Activated T-cell treated with anti-CD3 and anti-CD28 coated beads for 4 hours (primary cell): ENCODE measurements around the gene RHEX.
"Not testable (repeated sequence)": the region's sequence is repeated elsewhere in the genome, so short reads cannot be mapped to it uniquely, and the experiment has no call there.

ENCODE experiments used
- DNase-seq: peaks from one replicate; pipeline ENCODE4 v3.0.0-alpha.2; 2020

Gene RHEX

GRCh38 chr1:206030714-206031113, 22.3 kb upstream of the RHEX start:
- DNase-seq = peak; percentile 39

DNA sequence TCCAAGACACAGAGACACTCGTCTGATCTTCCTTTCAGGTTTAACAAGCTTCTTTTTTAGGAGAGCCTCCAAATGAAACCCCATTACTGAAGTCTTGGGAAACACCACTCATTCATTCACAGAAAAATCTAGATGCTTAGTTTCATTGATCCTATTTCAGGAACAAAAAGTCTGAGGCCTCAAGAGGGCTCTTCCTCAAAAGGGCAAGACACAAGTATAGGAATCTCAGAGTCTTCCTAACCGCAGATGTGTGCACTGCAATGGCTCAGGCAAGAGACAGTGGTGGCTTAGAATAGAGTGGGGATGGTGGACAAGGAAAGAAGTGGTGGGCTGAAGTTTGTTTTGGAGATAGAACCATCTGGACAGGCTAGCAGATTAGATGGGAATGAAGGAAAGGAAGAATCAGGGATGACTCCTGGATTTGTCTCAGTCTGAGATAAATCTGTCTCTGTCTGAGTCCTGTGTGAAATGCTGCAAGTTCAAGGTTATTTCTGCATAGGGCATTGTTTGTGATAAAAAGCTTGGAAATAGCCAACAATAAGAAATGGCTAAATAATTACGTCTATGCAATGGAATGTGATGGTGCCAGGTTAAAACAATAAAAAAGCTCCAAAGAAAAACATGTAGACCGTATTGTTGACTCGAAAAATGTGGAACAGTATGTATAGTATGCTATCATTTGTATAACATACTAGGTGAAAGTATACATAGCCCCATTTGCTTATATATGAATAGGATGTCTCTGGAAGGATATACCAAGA, 20.4 kb upstream of the RHEX start:
- DNase-seq = no peak

- no peak for DNase-seq
These were observed 17.9 kb upstream of the RHEX start for GRCh38 chr1:206035027-206035426.

DNA sequence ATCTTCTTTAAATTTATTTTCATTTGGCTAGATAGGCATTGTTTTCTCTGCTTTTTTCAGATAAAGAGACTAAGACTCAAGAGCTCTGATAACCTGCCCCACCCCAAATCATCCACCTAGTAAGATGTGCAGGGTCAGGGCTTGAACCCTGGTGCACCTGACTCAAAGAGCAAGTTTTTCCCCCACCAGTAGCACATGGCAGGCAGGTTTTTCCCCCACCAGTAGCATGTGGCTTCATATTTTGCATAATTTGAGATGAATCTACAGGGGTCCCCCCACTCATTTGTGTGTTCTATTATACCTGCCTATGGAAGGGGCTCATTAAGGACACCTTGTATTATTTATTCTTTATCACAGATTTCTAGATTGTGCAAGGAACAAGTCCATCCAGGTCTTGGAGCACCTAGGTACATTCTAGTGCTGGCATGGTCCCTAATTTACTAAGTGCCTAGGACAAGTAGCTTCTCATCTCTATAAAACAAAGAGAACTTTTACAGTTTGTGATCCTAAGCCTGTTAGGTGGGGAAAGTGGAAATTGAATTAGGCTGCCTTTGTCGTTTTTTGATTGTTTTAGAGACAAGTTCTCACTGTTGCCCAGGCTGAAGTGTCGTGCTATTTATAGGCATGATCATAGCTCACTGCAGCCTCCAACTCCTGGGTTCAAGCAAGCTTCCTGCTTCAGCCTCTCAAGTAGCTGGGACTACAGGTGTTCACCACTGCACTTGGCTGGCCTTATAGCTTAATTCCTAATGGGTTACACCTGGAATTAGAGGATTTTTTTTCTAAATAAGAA, 16.1 kb upstream of the RHEX start:
- DNase-seq = no peak

GRCh38 chr1:206037581-206037980, 15.4 kb upstream of the RHEX start:
- no peak for DNase-seq

DNA sequence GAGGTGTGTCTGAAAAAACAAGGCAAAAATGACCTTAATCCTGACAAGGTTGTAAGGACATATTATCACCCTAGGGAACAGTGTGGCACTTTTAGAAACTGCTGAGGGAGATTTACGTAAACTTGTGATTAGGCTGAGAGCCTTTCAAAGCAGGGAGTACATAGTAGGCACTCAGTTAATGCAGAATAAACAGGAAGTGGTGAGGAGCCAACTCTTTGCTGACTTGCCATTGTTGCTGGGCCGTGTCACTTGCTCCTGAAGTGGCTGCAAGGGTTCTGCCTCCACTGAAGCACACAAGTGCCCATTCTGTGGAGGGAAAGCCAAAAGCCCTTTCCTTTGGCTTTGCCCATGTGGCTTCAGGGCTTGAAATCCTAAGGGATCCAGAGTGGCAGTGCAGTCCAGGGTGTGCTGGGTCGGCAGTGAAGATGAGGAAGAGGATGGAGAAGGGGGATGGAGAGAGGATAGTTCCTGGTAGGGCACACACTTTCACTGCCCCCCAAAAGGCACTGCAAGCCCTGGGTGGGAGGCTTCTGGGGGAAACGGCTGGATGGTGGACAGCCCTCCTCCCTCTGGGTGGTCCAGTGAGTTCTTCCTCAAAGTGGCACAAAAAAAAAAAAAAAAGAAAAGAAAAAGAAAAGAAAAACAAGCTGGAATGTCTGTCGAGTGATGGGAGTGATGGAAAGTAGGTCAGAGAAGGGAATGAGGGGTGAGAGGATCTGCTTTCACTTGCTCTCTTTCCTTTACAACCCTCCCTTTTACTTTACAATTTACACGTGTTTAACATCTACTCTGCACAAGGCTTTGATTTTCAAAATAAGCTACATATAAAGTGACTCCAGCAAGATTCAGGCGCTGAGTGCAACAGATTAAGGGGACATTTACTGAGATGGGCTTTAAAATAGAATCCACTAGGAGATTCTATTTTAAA, 13.7 kb upstream of the RHEX start:
- no peak for DNase-seq

- DNase-seq = no peak
These were observed 12.6 kb upstream of the RHEX start for GRCh38 chr1:206040328-206040727.

DNA sequence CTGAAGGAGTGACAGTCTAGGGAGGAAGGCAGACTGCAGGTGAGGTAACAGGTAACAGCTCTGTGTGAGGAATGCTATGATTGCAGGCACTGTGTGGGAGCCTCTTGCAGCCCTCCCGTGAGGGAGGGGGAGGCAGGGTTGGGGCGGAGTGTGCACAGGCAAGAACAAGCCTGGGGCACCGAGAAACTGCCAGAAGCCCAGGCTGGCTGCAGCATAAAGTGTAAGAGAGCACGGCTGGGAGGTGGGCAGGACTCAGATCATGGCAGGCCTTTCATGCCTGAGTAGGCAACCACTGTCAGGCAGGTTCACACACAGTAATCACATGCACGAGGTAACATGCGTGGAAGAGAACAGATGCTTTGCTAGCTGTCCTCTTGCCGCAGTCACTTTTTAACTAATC, 11.3 kb upstream of the RHEX start:
- no peak for DNase-seq

GRCh38 chr1:206047271-206047670, 5.7 kb upstream of the RHEX start:
- DNase-seq = no peak

GRCh38 chr1:206048582-206048981, 4.4 kb upstream of the RHEX start:
- no peak for DNase-seq

DNA sequence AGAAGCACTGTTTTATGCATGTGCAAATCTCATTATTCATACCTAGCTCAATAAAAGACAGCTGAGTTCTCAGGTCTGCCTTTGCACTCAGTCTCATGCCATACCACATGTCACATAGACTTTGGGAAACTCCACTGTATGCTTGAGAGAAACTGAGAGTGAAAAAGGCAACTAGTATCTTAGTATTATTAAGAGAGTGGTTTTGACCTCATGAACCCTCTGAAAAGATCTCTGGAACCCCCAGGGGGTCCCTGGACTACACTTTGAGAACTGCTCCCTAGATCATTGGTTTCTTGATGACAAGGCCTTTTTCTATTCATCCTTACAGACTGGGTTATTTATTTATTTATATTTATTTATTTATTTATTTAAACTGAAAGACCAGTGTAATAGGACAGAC, 3.7 kb upstream of the RHEX start:
- no peak for DNase-seq

GRCh38 chr1:206049919-206050600, 2.9 kb upstream of the RHEX start:
- no peak for DNase-seq

DNA sequence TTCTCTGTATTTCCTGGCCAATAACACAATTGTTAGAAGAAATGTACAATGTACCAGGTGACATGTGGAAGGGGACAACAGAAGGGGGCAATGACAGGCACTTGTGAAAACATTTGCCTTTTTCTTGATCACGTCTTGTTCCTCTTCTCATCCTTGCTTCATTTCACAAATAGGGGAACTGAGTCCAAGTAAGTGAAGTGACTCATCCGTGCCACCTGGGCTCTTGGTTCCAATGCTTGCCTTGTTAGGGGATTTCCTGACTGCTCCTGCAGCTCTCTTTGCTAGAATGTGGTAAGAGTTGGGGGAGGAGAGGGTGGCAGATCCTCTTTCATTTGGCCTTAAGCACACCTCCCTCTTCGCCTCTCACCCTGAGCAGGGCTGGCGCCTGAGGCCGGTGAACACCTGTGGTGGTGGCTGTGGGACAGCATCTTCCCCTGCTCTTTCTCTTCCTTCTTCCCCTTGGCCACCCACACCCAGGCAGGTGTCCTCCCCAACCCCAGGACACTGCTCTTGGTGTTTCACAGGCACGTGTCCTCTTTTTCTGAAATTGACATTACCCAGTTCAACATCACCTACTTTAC, 2.2 kb upstream of the RHEX start:
- DNase-seq = peak; percentile 34

DNA sequence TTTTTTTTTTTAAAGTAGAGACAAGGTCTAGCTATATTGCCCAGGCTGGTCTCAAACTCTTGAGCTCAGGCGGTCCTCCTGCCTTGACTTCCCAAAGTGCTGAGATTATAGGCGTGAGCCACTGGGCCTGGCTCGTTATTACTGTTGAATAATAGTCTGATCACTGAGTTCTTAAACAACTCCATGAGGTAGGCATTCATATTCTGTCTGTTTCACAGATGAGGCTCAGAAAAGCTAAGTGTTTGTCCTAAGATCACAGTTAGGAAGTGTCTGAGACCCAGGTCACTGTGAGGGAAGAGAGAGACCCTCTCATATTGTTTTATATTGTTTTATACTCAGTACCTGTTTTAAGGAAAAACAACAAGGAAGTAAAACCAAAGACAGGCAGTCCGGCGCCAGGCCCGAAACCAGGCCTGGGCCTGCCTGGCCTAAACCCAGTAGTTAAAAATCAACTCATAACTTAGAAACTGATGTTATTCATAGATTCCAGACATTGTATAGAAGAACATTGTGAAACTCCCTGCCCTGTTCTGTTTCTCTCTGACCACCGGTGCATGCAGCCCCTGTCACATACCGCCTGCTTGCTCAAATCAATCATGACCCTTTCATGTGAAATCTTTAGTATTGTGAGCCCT, 625 bp upstream of the RHEX start:
- not testable (repeated sequence) for DNase-seq

- DNase-seq = not testable (repeated sequence)
These were observed 643 bp downstream of the RHEX start for GRCh38 chr1:206053616-206054015.

GRCh38 chr1:206055069-206055625, 2.2 kb downstream of the RHEX start:
- DNase-seq = not testable (repeated sequence)

DNA sequence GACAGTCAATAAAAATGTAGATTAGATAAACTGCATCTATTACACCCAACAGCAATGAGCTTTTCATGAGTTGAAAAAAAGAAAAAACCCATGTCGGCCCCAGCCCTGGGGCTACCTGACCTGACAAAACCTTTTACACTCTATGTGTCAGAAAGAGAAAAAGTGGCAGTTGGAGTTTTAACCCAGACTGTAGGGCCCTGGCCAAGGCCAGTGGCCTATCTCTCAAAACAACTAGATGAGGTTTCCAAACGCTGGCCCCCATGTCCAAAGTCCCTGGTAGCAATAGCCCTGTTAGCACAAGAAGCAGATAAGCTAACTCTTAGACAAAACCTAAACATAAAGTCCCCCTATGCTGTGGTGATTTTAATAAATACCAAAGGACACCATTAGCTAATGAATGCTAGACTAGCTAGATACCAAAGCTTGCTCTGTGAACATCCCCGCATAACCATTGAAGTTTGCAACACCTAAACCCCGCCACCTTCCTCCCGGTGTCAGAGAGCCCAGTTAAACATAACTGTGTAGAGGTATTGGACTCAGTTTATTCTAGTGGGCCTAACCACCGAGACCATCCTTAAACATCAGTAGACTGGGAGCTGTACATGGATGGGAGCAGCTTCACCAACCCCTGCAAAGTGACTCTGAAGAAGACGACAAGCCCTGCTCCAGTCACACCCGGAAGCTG, 2.8 kb downstream of the RHEX start:
- DNase-seq = not testable (repeated sequence)

DNA sequence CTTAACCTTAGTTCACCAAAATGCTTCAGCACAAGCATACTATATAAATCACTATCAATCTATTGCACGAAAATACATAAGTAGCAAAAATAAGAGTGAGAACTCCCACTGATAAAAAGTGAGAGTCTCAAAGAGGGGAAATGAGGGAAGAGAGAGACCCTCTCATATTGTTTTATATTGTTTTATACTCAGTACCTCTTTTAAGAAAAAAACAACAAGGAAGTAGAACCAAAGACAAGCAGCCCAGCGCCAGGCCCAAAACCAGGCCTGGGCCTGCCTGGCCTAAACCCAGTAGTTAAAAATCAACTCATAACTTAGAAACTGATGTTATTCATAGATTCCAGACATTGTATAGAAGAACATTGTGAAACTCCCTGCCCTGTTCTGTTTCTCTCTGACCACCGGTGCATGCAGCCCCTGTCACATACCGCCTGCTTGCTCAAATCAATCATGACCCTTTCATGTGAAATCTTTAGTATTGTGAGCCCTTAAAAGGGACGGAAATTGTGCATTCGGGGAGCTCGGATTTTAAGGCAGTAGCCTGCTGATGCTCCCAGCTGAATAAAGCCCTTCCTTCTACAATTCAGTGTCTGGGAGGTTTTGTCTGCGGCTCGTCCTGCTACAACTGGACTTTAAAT, 5.4 kb downstream of the RHEX start:
- not testable (repeated sequence) for DNase-seq

DNA sequence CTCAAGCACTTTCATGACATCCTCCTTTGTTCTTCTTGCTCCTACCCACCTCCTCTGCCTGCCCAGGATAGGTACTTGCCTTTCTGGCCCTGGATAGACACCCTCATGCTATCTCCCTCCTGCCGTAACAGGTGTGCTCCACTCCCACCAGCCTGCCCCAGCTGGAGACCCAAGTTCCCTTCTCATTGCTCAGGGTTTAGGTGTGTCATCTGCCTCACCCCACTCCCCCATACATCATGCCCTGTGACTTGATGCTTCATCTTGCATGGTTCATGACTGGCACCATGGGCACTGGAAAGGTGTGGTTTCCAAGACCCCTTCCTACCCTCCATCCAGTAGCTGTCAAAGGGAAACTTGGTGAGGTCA, 5.9 kb downstream of the RHEX start:
- DNase-seq = no peak

DNA sequence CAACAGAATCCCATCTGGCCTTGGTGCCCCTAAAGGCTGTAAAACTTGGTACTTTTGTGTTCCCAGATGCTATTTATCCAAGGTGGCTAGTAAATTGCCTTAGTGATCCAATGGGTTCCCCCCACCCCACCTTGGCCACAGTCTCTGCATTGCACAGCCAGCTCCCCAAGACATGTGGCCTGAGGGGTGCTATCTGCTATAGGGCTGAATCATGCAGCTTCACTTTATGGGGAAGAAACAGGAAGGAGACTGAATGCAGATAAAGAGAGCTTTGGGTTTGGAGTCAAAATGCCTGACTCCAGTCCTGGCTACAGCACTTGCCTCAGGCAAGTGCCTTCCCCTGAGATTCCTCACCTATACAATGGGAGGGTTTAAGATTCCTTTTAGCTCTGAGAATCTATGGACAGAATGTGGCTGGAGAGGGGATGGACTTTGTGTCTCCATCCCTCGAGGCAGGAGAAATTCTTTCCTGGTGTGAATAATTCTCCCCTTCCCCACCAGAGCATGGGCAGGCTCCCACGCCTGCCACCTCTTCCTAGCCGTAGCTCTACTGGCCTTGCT, 6.5 kb downstream of the RHEX start:
- no peak for DNase-seq
